Vagina (tissue), 2 donors: ENCODE data around the gene ROM1.
"Not testable (repeated sequence)": the region's sequence is repeated elsewhere in the genome, so short reads cannot be mapped to it uniquely, and the experiment has no call there.

Experiments
- CTCF ChIP-seq, 3 experiments: fragments of 450-650 bp in 2 of 3; fragments of 200-600 bp in 1 of 3; sonication (generic) in 1 of 3; IDR thresholded peaks; one replicate each; pipeline ENCODE4 v1.5.1; 2017 to 2019; ENCODE audit warnings: antibody characterized with exemption in 3 of 3, mild to moderate bottlenecking in 2 of 3, moderate library complexity in 2 of 3
- POLR2A ChIP-seq, 2 donors: fragments of 450-650 bp; IDR thresholded peaks; one replicate each; pipeline ENCODE4 v1.6.1; 2017; ENCODE audit warnings: antibody characterized with exemption in 2 of 2, mild to moderate bottlenecking in 2 of 2, moderate library complexity in 2 of 2

GRCh38 chr11:62570903-62571302 lies 42.2 kb upstream of the ROM1 start:
- not testable (repeated sequence) for TF ChIP-seq CTCF, POLR2A (IDR thresholded peaks at IDR 0.05)
